Measurements from ENCODE around the gene LZTFL1.
A peak's percentile ranks its signal among the peaks of the same experiment; 100 is the strongest.

LZTFL1 gene

GRCh38 chr3:45841757-45842491 lies at the start of gene LZTFL1:
LZTFL1 (minus strand) TSS chr3:45842119; CDS start chr3:45841991, 128 bp downstream.
- DNase-seq (ENCODE audit: low spot score): peak; percentile 90

GRCh38 chr3:45890405-45890804 lies 48.5 kb upstream of the LZTFL1 start:
- DNase-seq (ENCODE audit: low spot score): no peak

GRCh38 chr3:45889337-45889736 lies 47.4 kb upstream of the LZTFL1 start:
- no peak for DNase-seq (ENCODE audit: low spot score)

DNA sequence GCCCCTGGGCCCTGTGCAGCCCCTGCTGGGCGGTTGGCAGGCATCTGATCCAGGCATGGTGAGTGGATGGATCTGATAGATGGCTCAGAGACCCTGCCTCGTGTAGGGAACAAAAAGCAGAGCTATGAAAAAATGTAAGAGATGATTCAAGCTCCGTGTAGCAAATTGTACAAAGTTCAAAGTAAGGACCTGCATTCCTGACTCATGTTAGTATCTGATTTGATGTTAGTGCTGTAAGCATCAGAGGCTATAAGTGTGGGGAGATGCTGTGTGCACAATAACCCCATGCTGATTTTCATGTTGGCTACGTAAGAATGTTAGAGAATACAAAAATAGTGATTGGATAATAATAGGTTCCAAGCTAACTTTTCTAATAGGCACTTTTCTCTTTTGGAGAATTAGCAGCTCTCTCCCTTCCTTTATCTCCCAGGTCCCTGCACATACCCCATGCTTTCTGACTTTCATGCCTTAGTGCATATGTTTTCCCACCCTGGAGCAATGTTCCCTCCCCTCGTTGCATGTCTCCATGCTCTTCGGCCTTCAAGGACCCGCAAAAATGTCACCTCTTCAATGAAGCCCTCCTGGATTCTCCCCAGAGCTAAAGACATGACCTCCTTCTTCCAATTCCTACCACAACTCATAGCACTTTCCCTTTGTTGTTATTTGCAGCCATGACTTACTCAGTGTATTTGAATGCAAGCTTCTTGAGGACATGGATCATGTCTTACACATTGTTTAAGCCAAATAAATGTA lies 46.0 kb upstream of the LZTFL1 start:
- DNase-seq (ENCODE audit: low spot score): no peak

DNA sequence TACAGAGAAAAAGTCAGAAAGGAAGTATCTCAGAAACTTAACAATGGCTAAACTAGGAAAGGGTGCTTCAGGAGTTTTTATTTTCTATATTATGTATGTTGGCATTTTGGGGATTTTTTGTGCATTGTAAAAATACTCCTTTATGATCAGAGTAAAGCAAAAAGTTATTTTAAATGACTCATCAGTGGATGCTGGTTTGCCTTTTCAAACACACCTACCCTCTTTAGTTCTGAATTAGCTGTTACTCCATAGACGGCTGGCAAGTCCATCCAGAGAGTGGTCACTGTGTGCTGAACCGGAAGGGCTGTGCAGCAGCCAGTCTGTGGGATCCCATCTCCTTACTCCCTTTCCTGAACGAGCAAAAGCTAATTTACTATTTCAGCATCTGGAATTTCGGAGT lies 45.4 kb upstream of the LZTFL1 start:
- no peak for DNase-seq (ENCODE audit: low spot score)

DNA sequence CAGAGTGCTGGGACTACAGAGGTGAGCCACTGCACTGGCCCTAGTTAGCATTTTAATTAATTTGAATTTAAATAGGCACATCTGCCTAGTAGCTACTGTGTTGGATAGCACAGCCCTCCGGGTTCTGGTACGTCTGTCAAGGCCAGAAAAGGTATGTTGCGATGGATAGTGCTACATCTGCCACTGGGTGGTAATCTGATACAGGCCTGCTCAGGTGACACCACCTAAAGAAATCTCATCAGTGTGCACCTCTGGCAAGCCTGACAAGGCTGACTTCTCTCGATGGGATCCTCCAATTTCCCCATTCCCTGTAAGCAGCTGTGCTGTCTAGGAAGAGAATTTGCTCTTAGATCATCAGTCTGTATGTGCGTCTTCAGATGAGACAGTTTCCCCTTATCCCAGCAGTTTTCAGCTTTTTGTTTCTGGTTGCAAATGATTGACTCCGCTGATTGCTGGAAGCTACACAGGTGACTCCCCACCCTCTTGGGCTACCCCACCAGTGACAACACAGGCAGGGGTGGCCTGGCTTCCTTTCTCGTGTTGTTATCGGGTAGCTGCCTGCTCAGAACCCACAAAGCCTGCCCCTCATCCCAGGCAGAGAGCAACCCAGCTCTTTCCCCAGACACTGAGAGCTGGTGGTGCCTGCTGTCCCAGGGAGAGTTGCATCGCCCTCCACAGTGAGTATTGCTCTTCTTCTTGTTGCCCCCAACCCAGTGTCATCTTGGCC lies 44.2 kb upstream of the LZTFL1 start, which contains the start of gene CCR9:
Gene CCR9, plus strand, starts transcription at position 565 of the 727 bp plus-strand sequence. CDS start 8,391 bp downstream, outside the sequence.
- no peak for DNase-seq (ENCODE audit: low spot score)

GRCh38 chr3:45884368-45885201 lies 42.7 kb upstream of the LZTFL1 start:
- no peak for DNase-seq (ENCODE audit: low spot score)

GRCh38 chr3:45881078-45882022 lies 39.4 kb upstream of the LZTFL1 start:
- DNase-seq (ENCODE audit: low spot score): peak; percentile 9

GRCh38 chr3:45880725-45881077 lies 38.8 kb upstream of the LZTFL1 start:
- DNase-seq (ENCODE audit: low spot score): no peak

GRCh38 chr3:45878124-45878523 lies 36.2 kb upstream of the LZTFL1 start:
- DNase-seq (ENCODE audit: low spot score): no peak

DNA sequence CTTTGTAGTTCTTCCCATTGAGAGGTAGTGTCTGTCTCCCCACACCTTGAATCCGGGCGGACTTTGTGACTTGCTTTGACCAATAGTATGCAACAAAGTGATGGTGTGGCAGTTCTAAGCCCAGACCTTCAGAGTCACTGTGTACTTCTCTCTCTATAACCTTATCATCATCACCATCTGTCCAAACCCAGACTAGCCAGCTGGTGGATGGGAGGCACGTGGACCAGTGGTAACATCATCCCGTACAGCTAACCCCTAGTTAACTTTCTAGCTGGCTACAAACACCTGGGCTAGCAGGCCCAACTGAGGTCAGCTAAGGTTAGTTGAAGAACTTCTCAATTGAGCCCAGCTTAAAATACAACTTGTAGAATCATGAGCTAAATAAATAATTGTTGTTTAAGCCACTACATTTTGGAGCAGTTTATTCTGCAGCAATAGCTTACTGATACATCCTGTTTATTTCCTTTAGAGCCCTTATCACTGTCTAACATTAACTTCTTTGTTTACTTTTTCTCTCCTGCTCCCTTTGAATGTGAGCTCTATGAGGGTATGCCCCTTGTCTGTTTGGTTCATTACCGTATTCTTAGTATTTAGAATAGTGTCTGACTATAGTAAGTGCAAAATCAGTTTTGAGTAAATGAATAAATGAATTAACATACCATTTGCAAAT lies 32.9 kb upstream of the LZTFL1 start:
- no peak for DNase-seq (ENCODE audit: low spot score)

GRCh38 chr3:45873638-45874037 lies 31.7 kb upstream of the LZTFL1 start:
- no peak for DNase-seq (ENCODE audit: low spot score)

DNA sequence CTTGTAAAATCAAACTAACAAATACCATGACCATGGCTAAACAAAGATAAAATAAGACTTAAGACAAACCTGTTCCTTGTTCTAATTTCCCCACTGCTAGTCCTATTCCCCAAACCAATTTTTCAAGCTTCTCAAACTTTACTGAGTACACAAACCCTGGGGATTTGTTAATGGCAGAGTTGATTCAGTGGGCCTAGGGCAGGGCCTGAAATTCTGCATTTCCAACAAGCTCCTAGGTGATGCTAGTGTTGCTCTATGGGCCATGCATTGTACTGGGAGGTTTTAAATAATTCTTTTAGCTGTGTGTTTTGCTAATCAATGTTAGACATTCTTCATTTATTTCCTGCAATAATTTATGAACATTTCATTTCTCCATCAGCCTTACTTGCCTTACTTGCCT lies 31.1 kb upstream of the LZTFL1 start:
- DNase-seq (ENCODE audit: low spot score): no peak

DNA sequence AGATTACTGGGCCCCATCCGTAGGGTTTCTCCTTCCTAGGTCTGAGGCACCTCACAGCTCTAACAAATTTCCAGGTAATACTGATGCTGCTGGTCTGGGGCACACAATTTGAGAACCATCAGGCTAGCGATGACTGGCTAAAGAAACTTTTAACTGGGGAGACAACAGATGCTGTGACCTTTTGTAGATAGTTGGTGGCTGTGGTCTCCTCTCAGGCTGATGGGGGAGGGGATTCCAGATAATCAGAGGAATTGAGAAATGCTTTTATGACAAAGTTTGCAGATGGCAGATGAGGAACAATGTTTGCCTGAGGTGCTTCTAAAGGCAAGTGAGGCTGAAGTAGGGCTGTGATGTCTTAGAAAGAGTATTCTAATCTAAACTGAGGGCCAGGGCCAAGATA lies 30.6 kb upstream of the LZTFL1 start:
- no peak for DNase-seq (ENCODE audit: low spot score)

DNA sequence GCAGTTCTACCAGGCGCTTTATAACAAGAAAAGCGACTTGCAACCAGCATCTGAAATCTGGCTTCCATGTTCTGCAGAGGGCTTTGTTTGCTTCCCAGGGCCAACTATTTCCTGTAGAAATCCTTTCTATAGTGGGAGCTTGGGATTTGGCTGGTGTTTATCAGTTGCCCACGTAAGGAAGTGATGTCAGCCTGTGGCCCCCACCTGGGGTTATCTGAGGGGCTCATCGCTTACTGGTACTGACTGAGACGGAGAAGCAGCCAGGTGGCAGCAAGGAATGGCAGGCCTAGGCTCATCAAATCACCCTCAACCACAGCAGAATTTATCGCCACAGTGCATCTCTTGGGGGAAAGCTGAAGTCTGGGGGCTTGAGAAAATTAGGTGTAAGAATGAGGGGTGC lies 29.9 kb upstream of the LZTFL1 start:
- no peak for DNase-seq (ENCODE audit: low spot score)

- DNase-seq (ENCODE audit: low spot score): no peak
Observed at GRCh38 chr3:45870099-45870498, 28.2 kb upstream of the LZTFL1 start.

DNA sequence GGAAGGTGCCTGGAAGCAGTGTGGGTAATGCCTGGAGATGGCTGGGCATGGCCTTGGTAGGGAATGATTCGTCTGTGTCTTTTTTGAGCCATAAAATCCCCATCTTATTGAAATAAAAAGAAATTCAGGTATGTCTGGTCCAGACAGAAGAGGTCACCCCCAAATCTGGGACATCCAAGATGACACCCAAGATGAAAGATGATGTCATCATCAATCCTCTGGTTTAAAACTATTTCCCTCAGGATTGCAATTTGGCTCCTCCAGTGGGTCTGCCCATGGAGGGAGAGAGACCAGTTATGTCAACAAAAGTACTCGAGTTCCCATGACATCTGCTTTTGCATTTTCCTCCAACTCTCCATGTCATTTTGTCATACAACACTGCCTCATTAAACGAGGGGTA lies 27.7 kb upstream of the LZTFL1 start:
- no peak for DNase-seq (ENCODE audit: low spot score)

DNA sequence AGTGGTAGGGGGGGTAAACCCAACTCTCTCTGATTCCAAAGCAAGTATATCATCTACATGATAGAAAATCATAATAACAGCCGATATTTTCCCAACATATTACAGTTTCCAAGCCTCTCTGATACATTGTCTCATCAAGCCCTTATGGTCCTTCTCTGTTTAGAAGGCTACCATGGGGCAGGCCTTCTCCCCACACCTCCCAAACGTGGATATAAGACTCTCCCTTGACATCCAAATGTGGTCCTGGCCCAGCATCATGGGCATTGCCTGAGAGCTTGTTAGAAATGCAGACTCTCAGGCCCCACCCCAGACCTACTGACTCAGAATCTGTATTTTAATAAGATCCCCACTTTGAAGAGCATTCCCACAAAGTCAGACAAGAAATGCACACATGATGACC lies 26.7 kb upstream of the LZTFL1 start:
- no peak for DNase-seq (ENCODE audit: low spot score)

DNA sequence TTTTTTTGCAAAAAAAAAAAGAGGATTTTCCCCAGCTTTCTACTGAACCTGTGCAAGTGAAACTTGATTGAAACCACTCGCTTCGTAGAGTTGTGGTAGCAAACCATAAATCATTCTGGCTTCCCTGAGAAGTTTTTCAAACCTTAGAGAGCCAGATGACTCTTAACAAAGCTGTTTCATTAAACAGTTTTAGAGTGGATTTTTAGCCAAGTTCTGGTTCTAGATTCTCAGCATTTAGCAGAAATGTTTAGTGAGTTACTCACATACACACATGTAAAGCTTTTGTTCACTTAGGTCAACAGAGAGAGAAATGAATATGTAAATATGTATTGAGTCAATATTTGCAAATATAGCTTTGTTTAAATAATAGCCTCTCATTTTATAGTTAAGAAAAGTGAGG lies 26.3 kb upstream of the LZTFL1 start:
- no peak for DNase-seq (ENCODE audit: low spot score)

GRCh38 chr3:45865563-45865962 lies 23.6 kb upstream of the LZTFL1 start:
- no peak for DNase-seq (ENCODE audit: low spot score)

Data from kidney capillary endothelial cell (primary cell).